GM18517 (cell line): ENCODE measurements around the gene BCL2L1.
"Not testable (repeated sequence)": the region's sequence is repeated elsewhere in the genome, so short reads cannot be mapped to it uniquely, and the experiment has no call there.

Source experiments
- ATAC-seq: cut with Tn5 transposase; IDR thresholded peaks from one replicate; pipeline ENCODE4 v1.9.1; 2021; ENCODE audit warnings: mild to moderate bottlenecking, moderate library complexity; ENCODE audit not compliant: unreplicated experiment

Gene BCL2L1

GRCh38 chr20:31677553-31678260 lies 45.0 kb downstream of the BCL2L1 start:
- no peak for ATAC-seq

DNA sequence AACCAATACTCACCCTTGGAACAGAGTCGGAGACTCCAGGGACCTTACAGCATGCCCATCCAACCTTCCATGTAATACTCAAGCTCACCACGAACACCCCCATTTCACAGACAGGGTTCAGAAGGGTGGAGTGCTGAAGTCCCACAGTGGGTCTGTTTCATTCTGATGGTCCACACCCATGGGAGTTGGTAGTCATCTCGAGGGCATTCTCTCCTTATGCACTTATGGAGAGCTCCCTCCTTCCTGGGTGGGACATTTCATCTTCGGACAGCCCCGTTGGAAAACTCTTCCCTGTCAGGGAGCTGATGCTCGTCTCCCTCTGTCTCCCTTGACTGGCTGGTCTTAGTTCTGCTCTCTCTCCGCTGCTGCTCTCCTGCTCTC lies 46.1 kb downstream of the BCL2L1 start:
- no peak for ATAC-seq

GRCh38 chr20:31675828-31676608 lies 46.6 kb downstream of the BCL2L1 start:
- no peak for ATAC-seq

DNA sequence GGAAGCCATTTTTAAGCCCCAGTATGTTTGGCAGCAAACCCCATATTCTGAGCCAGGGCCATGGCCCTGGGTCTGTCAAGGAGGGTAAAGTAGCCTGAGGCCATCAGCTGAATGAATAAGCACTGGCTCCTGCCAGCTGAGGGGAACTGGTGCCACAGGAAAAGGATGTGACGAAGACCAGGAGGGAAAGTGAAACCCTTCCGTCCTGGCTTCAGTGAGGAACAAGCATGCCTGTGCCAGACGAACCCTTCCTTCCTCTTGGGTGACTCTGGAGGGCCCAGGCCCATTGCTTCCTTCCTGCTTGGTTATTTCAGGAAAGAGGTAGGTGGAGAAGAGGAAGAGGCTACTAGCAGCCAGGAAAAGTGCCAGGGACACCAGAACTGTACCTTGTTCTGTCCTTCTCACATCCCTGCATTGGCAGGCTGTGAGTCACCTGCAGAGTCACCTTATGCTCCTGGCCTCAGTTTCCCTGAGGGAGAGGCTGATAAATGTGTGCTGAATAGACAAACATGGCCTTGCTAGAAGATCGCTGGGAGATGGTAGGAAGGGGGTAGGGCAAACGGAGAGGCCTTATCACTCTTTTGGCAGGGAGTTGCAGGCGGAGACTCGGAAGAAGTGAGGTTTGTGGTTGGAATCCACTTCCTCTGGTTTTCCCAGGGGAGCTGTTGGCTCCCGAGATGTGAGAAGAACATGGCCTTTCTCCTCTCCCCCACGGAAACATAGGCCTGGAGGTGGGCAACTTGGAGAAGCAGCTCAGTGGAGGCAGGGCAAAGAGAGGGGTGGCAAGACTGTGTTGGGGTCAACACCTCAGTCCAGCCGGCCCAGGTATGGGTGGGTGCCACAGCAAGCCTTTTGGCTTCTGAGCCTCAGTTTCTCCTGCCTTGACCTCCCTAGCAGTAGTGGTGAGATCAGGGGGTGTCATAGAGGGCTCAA lies 47.5 kb downstream of the BCL2L1 start:
- peak; percentile 65 for ATAC-seq

- ATAC-seq = no peak
Measured at GRCh38 chr20:31673943-31674463, 48.7 kb downstream of the BCL2L1 start.

DNA sequence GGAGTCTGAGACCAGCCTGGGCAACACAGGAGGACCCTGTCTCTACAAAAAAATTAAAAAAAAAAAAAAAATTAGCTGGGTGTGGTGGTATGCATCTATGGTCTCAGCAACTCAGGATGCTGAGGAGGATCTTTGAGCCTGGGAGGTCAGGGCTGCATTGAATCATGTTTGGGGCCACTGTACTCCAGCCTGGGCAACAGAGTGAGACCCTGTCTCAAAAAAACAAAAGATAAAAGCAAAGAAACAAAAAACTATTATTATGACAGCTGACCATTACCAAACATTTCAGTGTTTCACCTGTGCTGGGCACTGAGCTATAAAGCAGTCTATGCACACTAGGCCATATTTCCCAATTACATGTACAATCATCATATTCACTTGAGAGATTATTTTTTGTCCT lies 49.2 kb downstream of the BCL2L1 start:
- ATAC-seq = no peak

- ATAC-seq = no peak
Measured at GRCh38 chr20:31671324-31671723, 51.3 kb downstream of the BCL2L1 start.

DNA sequence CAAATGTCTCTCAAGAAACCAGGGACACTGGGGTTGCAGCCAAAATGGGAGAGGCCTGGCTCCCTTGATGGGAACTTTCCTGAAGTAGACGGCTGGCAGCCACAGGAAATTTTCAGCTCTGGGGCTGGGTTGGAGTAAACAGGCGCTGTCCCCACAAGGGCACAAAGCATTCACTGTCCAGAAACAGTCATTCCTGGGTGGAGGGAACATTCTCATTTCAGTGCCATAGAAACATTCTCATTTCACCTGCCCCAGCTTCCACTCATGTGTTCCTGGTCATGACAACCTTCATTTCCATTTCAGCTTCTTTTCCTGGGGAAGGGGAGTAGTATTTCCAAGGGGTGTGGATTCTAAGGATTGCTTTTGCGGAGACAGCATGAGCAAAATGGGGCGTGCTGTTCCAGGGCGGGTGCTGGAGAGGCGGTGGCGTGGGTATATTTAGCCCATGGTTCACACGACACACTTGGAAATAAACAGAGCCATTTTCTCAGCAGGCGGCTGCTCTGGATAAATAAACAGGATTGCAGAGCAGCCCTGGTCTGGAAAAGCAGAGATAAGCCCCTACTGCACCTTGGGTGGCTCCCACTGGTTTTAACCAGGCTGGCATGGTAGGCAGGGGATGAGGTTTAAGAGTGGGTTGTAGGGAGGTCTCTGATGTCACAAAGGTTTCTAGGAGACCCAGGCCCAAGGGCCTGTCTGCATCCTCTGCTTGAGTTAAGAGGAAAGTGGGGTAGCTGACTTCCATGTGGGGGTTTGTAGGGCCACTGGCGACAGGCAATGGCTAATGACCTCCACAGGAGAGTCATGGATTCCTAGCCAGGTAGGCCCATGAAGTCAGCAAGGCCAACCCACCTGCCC lies 52.1 kb downstream of the BCL2L1 start:
- no peak for ATAC-seq

- no peak for ATAC-seq
Measured at GRCh38 chr20:31669876-31670275, 52.8 kb downstream of the BCL2L1 start.

GRCh38 chr20:31668944-31669343 lies 53.7 kb downstream of the BCL2L1 start:
- not testable (repeated sequence) for ATAC-seq

DNA sequence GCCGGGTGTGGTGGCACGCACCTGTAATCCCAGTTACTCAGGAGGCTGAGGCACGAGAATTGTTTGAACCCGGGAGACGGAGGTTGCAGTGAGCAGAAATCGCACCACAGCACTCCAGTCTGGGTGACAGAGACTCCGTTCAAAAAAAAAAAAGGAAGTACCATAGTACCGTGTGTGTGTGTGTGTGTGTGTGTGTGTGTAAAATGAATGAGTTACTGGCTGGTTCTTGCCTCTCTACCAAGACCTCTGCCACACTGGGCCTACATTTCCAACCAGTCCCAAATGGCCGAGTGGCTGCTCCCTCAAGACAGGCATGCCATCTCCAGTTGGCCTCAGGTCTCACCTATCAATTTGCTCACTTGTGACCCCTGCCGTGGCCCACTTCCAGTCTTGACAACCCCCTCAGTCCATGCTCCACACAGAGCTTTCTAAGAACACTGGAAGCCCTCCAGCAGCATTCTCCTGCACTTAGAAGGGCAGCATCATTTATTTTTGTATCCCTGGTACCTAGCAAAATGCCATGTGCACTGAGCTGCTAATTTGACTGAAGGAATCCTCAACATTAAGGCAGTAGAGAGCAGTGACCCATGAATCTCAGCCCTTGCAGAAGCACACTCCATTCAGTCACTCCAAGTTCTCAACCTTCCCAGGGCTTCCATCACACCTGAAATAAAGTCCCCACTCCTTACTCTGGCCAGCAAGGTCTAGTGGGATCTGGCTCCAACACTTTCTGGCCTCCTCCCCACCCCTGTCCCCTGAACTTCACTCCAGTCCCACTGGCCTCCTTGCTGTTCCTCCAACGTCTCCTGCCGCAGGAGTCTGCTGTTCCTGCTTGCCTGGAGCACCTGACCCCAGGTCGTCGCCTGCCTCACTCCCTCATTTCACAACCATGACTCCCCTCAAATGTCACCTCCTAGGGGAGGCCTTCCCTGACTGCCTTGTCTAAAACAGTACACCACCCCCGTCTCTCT lies 55.1 kb downstream of the BCL2L1 start:
- ATAC-seq = no peak

DNA sequence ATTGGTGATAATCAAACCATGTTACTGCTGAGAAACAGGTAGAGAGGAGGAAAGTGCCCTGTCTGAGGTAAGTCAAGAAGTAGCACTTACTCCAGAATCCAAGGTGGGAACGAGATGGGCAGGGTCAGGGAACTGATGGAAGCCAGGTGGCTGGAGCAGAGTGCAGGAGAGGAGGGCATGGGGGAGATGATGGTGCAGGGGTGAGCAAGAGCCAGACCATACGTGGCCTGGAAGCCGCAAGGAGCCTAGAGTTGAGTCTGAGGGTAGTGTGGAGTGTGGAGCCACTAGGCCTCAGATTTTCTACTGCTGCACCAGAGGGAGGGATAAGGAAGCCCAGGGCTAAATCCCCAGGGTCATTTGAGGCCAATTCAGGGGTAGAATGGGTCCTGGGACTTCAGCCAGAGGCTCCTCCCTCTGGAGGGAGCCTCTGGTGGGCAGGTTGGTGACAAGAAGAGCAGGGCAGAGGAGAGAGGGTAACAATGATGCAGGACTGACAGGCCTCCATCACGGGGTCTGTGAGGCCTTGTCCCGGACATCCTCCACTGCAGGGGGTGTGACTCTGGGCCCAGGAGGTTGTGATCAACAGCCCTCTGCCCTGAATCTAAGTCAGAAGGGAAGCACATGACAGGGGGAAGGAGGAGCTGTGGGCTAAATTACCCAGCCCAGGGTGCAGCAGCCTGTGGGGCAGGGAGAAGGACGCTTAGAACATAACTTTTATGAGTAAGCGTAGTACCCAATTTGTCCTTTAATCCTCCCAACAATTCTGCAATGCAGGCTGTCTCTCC lies 56.2 kb downstream of the BCL2L1 start:
- no peak for ATAC-seq

GRCh38 chr20:31665753-31666152 lies 56.9 kb downstream of the BCL2L1 start:
- ATAC-seq = no peak

DNA sequence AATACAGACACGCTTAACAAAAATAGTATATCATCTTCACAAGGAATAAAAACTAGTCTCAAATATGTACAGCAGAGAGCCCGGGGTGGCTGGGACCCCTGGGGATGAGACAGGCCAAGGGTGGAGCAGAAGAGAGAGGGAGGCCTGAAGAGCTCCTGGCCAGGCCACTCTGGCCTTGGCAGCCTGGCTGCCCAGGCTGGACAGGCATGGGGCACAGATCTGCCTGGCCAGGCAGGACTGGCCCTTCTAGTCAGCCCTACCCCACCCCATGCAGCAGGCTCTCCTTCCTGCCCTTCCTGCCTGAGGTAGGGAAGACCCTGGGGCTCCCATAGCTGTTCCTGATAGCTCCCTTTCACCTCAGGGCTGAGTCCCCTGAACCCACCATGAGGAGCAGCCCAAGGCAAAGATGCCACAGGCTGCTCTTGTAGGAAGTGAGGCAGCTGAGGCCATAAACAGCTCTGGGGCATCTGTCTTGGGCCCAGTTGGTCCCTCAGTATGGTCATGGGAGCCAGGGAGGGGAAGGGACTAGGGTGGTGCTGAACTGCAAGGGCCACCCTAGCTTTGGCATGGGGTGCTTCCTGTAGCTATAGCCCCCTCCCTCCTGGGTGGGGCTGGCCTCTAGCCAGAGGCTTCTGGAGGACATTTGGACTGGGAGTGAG lies 57.8 kb downstream of the BCL2L1 start:
- ATAC-seq = no peak

- no peak for ATAC-seq
Measured at GRCh38 chr20:31663838-31664695, 58.6 kb downstream of the BCL2L1 start.

GRCh38 chr20:31663524-31663837 lies 59.2 kb downstream of the BCL2L1 start:
- no peak for ATAC-seq

DNA sequence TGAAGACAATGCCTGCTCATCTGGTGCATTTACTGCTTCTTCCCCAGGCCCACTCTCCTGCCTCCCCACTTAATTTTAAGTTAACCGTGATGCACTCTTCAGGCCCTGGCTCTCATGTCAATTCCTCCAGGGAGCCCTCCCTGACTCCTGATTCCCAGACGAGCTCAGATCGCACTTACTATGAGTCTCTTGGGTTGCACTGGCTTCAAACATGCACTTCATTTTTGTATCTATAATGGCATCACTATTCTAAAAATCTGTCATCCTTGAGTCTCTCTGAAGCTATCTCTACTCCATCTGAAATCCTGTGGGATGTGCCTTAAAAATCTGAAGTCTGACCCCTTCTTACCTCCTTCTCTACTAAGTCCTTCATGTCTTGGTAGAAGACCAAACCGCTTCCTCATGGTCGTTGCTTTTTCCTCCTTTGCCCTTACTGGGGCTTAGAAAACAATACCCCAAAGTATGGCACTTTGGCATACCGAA lies 60.3 kb downstream of the BCL2L1 start:
- no peak for ATAC-seq
